ENCODE measurements around the gene GOPC.

- TF ChIP-seq CREB1 (IDR thresholded peaks at IDR 0.05) (no peak), CREB1 (CRISPR knock-in tag; IDR thresholded peaks at IDR 0.05) (no peak), REL (CRISPR knock-in tag; conservative IDR thresholded peaks at IDR 0.05) (no peak), ZNF512B (CRISPR knock-in tag; IDR thresholded peaks at IDR 0.05; ENCODE audit: borderline replicate concordance) (no peak), SYNCRIP (IDR thresholded peaks at IDR 0.05; ENCODE audit: insufficient read depth, low read depth, low read length) (no peak), SPEN (CRISPR knock-in tag; IDR thresholded peaks at IDR 0.05; ENCODE audit: low read depth) (no peak), CTCF (CRISPR knock-in tag; IDR thresholded peaks at IDR 0.05) (no peak), SIN3A (IDR thresholded peaks at IDR 0.05; ENCODE audit: borderline replicate concordance, low read depth, low read length) (no peak), ZMYM2 (CRISPR knock-in tag; IDR thresholded peaks at IDR 0.05) (no peak), ZBTB1 (CRISPR knock-in tag; IDR thresholded peaks at IDR 0.05; ENCODE audit: borderline replicate concordance) (no peak), MNT (IDR thresholded peaks at IDR 0.05) (no peak), JUNB (CRISPR knock-in tag; IDR thresholded peaks at IDR 0.05; ENCODE audit: borderline replicate concordance) (no peak), ZNF549 (CRISPR knock-in tag; IDR thresholded peaks at IDR 0.05) (no peak)
- TF ChIP-seq, protein P1, sequence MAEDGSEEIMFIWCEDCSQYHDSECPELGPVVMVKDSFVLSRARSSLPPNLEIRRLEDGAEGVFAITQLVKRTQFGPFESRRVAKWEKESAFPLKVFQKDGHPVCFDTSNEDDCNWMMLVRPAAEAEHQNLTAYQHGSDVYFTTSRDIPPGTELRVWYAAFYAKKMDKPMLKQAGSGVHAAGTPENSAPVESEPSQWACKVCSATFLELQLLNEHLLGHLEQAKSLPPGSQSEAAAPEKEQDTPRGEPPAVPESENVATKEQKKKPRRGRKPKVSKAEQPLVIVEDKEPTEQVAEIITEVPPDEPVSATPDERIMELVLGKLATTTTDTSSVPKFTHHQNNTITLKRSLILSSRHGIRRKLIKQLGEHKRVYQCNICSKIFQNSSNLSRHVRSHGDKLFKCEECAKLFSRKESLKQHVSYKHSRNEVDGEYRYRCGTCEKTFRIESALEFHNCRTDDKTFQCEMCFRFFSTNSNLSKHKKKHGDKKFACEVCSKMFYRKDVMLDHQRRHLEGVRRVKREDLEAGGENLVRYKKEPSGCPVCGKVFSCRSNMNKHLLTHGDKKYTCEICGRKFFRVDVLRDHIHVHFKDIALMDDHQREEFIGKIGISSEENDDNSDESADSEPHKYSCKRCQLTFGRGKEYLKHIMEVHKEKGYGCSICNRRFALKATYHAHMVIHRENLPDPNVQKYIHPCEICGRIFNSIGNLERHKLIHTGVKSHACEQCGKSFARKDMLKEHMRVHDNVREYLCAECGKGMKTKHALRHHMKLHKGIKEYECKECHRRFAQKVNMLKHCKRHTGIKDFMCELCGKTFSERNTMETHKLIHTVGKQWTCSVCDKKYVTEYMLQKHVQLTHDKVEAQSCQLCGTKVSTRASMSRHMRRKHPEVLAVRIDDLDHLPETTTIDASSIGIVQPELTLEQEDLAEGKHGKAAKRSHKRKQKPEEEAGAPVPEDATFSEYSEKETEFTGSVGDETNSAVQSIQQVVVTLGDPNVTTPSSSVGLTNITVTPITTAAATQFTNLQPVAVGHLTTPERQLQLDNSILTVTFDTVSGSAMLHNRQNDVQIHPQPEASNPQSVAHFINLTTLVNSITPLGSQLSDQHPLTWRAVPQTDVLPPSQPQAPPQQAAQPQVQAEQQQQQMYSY (CRISPR knock-in tag; IDR thresholded peaks at IDR 0.05): no peak
- TF ChIP-seq, protein P2, sequence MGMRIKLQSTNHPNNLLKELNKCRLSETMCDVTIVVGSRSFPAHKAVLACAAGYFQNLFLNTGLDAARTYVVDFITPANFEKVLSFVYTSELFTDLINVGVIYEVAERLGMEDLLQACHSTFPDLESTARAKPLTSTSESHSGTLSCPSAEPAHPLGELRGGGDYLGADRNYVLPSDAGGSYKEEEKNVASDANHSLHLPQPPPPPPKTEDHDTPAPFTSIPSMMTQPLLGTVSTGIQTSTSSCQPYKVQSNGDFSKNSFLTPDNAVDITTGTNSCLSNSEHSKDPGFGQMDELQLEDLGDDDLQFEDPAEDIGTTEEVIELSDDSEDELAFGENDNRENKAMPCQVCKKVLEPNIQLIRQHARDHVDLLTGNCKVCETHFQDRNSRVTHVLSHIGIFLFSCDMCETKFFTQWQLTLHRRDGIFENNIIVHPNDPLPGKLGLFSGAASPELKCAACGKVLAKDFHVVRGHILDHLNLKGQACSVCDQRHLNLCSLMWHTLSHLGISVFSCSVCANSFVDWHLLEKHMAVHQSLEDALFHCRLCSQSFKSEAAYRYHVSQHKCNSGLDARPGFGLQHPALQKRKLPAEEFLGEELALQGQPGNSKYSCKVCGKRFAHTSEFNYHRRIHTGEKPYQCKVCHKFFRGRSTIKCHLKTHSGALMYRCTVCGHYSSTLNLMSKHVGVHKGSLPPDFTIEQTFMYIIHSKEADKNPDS (CRISPR knock-in tag; IDR thresholded peaks at IDR 0.05): no peak
Observed at GRCh38 chr6:117642976-117643375, 40.7 kb upstream of the GOPC start.
